HG02678 (cell line): Measurements from ENCODE around the gene ATL3.
A peak's percentile ranks its signal among the peaks of the same experiment; 100 is the strongest.
"Not testable (repeated sequence)": the region's sequence is repeated elsewhere in the genome, so short reads cannot be mapped to it uniquely, and the experiment has no call there.

Experiments
- ATAC-seq: cut with Tn5 transposase; IDR thresholded peaks from one replicate; pipeline ENCODE4 v1.9.1; 2021; ENCODE audit warnings: mild to moderate bottlenecking, moderate library complexity; ENCODE audit not compliant: unreplicated experiment

Gene ATL3

DNA sequence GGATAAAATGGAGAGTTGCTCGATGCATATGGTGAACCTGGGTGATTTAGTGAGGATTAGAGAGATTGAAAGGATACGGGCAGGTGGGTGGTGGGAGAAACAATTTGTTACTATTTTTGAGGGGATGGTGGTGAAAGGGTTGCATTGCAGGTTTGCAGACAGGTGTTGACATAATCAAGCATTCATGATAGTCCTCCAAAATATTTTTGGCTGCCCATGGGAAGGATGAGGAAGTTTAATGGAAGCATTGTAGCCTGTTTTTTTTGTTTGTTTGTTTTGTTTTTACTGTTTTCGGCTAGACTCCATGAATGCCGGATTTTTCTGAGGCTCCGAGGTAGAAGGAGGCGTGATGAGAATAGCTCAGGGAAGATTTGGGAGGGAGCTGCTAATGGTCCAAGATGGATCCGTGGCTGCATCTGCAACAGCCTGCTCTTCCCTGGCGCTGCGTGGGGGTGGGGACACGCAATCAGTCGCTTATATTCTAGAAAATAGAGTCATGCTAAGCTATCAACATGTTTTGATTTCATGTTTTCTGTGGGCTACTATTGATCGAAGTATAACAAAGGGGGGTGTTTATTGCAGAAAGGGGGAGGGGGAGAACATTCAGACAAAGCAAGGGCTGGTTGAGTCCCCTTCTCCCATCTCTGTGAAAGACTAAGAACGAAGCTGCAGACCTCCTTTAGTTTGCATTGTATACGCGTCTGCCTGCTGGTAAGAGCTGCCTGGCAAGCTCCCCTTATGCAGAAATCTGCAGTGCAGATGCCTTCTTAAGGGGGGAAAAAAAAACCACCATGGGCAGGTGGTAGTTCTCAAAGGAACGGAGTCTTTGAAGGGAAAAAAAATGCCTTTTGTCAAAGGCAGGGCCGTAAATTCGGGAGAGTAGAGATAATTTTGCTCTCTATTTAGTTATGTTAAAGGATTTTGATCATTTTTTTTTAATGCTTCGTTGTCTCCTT, 11.2 kb upstream of the ATL3 start:
- no peak for ATAC-seq

DNA sequence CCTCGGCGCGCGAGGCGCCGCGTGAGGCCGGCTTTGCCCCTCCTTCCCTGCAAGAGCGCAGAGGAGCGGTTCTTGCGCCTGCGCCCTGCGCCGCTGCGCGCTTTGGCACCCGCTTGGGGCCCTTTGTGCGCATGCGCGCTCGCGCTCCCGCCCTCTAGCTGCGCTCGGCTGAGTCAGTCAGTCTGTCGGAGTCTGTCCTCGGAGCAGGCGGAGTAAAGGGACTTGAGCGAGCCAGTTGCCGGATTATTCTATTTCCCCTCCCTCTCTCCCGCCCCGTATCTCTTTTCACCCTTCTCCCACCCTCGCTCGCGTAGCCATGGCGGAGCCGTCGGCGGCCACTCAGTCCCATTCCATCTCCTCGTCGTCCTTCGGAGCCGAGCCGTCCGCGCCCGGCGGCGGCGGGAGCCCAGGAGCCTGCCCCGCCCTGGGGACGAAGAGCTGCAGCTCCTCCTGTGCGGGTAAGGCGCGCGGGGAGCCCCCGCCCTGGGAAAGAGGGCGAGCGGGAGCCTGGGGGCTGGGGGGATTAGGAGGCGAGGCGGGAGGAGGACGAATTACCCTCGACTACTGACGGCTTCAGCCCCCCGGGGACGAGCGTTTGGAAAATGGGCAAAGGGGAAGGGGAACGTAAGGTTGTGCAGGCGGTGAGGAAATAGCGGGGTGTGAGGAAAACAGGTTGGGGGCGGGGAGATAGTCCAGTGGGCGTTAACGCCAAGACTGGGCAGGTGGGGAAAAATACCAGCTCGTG, 10.3 kb upstream of the ATL3 start, which contains the start of gene RTN3:
RTN3 (plus strand) TSS at position 180 of the 745 bp plus-strand sequence; CDS start at position 317, 137 bp downstream.
- peak; percentile 88 for ATAC-seq

DNA sequence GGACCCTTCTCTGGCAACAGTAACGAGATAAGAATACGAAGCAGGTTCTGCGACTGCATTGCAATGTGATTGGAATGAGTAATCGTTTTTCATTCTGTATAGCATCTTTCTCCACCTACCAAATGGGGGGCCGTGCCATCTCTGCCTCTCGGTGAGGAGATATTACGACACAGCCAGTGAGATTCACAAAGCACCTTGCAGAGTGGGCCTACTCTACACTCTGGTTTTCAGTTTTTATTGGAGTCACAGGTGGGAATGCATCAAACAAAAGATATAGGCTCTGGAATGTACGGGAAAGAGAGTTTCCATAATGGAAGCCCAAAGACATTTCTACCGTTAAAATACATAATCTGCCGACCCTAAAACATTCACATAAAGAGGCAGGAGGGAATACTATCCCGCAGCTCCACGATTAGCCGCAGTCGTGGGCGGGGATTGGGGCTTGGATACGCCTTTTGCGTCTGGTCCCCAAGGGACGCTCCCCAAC, 9.7 kb upstream of the ATL3 start:
- no peak for ATAC-seq

DNA sequence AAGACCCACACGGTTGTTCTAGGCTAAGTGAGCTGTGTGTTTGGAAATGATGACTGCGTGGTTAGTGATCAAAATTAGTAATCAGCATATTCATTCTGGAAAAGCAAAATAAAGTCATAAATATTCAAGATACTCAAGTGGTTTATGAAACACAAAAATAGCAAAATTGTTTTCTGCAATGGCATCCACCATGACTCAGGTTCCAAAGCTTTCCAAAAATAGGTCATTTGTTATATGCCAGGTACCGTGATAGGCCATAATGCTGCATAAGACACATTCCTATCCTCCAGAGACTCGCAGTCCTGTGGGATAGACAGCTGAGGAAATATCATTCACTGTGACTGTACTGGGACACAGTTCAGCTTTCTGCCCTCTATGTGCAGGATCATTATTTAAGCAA, 2.4 kb upstream of the ATL3 start:
- ATAC-seq = no peak

DNA sequence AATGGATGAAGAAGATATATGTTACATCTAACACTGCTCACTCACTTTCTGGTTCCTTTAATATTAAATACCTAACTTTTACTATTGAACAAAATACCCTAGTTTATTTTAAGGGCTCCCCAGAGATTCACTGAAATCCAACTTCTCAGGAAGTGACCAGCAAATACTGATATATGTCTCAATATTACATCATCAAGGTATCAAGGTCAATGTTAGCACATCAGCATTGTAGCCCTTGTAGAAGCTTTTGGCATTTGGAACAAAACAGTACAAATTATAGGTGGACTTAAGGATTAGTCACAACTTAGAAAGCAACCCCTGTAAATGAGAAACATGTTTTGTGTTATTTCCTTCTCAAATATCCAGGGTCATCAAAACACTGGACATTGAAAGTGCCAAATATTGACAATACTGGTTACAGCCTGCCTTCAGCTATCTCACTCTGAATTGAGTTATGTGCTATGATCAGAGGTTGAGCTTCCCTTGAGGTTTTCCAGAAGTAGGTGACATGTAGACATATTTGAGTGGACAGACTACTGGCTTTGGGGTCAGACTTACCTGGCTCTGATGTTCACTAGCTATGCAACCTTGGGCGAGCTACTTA, 1.9 kb upstream of the ATL3 start:
- ATAC-seq = no peak

DNA sequence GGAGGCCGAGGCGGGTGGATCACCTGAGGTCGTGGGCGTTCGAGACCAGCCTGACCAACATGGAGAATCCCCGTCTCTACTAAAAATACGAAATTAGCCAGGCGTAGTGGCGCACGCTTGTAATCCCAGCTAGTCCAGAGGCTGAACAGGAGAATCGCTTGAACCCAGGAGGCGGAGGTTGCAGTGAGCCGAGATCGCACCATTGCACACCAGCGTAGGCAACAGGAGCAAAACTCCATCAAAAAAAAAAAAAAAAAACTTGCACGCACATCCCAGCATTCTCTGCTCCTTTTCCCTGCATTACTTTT, 934 bp upstream of the ATL3 start:
- ATAC-seq = no peak

DNA sequence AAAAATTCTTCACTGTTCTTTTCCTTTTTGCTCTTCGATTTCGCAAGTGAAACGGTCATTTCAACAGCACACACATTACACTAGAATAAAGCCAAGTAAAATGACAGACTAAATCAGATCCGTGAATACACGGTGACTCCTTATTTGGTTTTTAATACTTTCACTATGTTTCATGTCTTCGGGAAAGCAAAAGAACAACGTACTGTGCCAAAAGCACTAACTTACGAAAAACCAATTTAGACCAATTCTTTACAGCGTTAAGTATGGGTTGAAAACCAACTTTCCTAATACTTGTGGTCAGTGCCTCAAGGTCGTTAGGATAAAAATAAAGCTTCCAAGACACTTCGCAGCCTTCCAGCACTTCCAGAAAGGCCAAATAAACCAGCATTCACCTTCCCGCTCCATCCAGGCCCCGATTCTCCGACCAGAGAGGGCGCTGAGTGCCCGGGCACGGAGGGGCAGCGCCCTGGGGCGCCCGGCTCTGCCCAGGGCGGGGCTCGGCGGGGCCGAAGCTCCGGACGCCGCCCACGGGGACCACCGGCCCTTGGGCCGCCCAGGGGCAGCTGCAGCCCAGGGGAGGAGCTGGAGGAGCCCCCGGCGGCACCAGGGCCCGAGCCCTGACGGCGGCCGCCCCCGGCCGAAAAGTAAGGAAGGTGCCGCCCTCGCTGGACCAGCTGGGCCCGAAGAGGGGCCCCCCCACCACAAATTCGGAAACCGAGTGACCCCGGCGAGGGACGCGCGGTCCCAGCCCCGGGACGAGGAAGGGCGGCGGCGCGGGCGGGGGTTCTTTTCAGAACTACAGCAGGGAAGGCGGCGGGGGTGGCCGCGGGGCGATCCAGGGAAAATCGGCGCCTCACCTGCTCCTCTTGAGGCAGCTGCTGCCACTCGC, 499 bp downstream of the ATL3 start:
- peak; percentile 38 for ATAC-seq

DNA sequence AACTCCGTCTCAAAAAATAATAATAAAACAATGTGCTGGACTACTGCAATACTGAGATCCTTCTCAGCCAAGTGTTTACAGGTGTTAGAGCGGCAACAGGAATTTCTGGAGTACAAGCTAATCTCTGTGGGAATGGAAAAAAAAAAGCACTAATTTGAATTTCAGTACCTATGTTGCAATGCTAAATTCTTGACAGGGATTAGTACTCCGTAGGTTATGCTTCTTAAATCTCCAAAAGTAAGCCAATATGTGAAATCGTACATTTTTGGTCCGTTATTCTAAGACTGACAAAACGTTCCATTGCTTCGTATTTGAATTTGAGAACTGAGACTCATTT, 1.1 kb downstream of the ATL3 start:
- no peak for ATAC-seq

DNA sequence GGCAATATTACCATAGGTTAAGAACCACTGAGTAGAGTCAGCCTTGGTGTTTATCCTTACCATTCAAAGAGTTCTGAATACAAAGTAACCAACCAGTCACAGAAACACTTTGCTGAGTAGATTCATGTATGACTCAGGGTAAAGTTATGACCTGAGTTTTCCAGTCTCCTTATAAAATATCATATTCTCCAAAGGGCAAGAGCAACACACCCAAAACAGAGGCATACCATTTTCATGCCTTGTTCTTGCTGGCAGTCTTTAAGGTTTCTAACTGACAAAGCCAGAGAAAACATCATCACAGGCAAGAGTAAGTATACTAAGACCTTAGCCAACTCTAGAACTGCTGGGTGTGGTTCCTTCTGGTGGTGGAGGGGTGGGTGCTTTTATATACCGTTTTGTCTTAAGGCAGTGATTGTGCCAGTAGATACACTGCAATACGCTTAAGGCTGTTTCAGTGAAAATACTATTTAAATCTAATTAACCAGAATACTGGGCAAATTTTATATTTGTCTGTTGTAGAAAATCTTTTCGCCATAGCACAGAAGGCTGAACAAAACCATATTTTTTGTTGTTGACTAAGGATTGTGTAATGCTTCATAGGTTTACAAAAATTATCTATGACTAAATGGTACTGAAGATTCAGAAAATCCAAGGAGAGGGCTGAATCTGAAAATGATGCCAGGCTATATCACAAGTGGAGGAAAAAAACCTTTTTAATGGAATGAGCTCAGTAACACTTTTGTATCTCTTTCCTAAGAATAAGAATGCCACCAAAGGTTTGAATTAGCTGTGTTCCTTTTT, 3.0 kb downstream of the ATL3 start:
- no peak for ATAC-seq

DNA sequence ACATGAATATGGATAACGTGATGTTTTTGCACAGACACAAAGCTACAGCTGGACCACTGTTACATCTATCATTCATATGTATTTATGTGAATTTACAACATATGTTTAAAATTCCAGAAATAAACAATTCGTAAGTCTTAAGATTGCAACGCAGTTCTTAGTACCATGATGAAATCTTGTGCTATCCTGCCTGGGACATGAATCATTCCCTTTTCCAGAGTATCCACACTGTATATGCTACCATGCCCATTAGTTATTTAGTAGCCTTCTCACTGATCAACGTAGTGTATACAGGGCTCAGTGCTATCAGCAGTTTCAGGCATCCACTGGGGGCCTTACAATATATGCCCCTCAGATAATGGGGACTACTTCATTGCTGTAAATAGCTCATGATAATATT, 4.3 kb downstream of the ATL3 start:
- ATAC-seq = no peak

DNA sequence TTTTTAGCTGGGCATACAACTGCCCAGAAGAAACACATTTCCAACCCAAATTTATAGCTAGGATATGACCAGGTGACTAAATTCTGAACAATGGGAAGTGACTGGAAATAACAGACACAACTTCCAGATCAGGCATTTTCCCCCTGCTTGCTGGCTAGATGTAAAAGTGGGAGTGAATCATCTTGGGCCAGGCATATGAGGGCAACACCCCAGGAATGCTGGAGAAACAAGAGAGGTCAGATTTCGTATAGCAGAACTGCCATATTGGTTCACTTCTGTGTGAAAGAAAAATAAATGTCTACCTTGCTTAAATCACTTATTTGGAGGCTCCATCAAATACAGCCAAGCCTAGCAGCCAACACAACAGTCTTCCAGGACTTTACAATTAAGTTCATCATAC, 7.4 kb downstream of the ATL3 start:
- ATAC-seq = no peak

DNA sequence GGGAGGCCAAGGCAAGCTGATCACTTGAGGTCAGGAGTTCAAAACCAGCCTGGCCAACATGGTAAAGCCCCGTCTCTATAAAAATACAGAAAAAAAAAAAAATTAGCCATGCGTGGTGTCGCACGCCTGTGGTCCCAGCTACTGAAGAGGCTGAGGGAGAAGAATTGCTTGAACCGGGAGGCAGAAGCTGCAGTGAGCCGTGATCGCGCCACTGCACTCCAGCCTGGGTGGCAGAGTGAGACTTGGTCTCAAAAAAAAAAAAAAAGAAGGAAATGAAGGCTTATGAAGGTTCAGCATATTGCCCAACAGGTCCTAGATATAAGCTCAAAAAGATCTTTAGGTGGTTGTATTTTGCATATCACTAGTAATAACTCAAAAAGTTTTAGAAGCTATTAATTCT, 10.2 kb downstream of the ATL3 start:
- ATAC-seq = no peak

DNA sequence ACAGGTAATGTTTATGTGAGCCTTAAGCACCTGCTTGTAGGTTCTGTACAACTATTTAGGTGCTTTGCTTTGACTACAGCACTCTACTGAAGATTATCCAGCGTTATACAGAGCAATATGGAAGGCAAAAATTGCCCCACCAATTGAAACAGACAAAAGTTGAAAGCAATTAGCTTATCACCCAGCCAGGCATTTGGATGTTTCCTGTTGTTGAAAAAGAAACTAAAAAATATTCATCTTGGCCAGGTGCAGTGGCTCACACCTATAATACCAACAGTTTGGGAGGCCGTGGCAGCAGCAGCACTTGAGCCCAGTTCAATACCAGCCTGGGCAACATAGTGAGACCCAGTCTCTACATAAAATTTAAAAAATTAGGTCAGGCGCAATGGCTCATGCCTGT, 18.5 kb downstream of the ATL3 start:
- no peak for ATAC-seq

DNA sequence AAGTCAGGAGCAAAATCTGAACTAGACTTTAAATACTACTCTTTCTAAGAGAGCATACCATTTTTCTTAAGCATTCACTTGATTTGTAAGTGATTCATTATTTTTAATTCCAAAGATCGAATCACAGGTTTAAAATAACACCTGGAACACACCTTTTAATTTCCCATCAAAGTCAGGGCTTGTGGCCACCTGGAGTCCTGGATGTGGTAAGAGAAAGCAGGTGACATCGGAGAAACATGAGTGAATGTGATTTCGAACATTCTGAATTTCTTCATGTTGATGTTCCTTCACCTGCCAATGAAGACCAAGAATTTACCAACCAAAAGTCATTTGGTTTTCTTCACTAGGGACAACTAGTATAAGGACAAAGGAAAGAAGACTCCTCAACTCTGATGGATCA, 28.0 kb downstream of the ATL3 start:
- ATAC-seq = no peak

DNA sequence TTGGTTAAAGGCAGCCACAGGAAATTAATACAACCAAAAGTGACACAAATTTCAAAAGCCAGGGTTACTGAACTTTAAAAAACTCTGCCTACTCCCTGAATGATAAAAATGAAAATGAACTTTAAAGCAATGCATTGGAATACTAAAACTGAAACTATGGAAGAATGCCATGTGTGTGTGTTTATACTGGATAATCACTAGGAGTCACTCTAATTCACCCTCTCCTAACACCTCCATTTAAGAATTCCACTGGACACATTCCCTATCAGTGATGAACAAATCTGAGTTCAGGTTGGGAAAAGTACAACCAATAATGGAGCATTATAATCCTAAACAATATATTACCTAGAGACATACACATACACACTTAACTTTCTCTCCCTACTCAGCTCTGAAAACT, 29.4 kb downstream of the ATL3 start:
- ATAC-seq = no peak

DNA sequence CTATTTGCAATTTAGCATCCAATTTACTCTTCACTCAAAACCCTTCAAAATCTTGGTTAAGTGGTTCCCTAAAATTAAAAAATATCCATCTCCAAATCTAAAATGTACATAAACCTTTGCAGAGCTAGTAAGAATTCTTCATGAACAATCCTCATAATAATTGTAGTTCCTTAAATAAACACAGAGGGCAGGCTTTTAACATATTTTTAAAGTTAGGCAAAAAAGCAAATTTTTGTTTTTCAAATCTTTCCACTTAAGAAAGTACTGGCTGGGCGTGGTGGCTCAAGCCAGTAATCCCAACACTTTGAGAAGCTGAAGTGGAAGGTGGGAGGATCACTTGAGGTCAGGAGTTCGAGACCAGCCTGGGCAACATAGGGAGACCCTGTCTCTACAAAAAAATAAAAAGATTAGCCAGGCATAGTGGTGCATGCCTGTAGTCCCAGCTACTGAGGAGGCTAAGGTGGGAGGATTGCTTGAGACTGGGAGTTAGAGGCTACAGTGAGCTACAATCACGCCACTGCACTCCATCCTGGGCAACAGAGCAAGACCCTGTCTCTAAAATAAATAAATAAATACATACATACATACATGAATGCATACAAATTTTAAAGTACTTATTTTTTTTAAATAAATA, 31.9 kb downstream of the ATL3 start:
- ATAC-seq = no peak

DNA sequence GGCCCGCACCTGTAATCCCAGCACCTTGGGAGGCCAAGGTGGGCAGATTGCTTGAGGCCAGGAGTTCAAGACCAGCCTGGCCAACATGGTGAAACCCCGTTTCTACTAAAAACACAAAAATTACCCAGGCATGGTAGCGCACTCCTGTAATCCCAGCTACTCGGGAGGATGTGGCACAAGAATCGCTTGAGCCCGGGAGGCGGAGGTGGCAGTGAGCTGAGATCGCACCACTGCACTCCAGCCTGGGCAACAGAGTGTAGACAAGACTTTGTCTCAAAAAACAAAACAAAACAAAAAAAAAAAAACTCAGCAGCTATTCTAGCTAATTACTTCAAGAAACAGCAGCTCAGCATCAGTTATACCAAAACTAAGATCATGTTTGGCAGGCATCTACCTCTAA, 32.7 kb downstream of the ATL3 start:
- ATAC-seq = not testable (repeated sequence)

DNA sequence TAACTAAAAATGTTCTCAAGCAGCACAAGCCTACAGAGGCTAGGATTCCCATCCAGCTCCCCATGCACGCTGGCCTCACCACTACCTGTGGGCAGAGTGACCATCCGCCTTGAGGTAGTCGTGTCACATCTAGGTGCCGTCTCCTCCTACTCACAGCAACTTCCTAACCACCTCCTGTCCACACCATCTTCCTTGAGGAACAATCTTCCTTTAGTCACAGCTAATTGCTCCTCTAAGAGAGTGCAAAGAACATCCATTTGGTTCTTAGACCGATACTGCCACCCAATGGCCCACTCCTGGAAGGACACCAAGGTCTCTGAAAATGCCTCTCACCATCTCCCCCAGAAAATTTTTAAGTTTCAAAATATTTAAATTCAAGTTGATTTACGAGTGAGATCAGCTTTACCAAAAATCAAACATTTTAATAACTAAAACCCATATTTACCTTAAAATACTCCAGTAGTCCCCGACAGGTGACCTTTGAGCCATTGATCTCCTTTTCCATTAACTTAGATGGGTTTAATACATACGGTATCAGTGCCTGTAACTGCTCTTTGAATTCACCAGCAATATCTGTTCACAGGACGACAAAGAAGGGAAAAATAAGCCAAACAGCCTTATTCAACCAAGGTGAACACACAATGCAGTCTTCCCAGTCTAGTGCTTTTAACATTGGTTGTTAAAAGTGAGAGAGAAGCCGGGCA, 35.3 kb downstream of the ATL3 start:
- ATAC-seq = no peak

DNA sequence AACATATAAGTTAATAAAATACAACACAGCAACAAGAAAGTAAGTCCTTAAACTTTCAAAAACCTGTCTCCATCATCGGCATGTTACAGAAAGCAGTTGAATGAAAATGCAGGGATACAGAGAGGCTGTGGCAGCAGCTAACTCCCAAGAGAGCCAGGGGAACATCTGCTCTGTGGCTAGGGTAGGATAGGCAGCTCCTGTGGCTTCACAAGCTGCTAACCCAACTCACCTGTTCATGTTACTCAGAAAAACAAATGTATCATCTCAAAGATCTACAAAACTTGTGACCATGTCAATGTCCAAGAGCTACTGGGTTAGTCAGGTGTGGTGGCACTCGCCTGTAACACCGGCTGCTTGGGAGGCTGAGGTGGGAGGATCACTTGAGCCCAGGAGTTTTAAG, 41.8 kb downstream of the ATL3 start:
- ATAC-seq = no peak
